Lower lobe of right lung (tissue), 2 donors: ENCODE data around the gene CUBN. TPM values are rescaled to one million over a fixed set of nuclear protein-coding genes. Genes with fewer than 3 reads are reported as not detected.
A peak's percentile ranks its signal among the peaks of the same experiment; 100 is the strongest.

Experiments used
- ATAC-seq, 2 donors: fragments of 200-7000 bp; cut with Tn5 transposase; one replicate each; pipeline ENCODE4 v1.9.1; 2020 to 2022; ENCODE audit warnings: mild to moderate bottlenecking in 2 of 2, moderate library complexity in 2 of 2
- DNase-seq: peaks from one replicate; pipeline ENCODE4 v3.0.0-alpha.2; 2020
- H3K27ac ChIP-seq: fragments of 200-600 bp; one replicate; pipeline ENCODE4 v1.8.0; 2022
- H3K27me3 ChIP-seq: fragments of 200-600 bp; one replicate; pipeline ENCODE4 v1.8.0; 2022; ENCODE audit warnings: low read depth
- H3K36me3 ChIP-seq: fragments of 200-600 bp; one replicate; pipeline ENCODE4 v1.8.0; 2022; ENCODE audit warnings: mild to moderate bottlenecking
- H3K4me1 ChIP-seq: fragments of 200-600 bp; one replicate; pipeline ENCODE4 v1.8.0; 2022
- H3K4me3 ChIP-seq: fragments of 200-600 bp; one replicate; pipeline ENCODE4 v1.8.0; 2022; ENCODE audit warnings: mild to moderate bottlenecking
- H3K9me3 ChIP-seq: fragments of 200-600 bp; one replicate; pipeline ENCODE4 v1.8.0; 2022
- CTCF ChIP-seq: fragments of 200-600 bp; IDR thresholded peaks from one replicate; pipeline ENCODE4 v1.8.0; 2022; ENCODE audit warnings: antibody characterized with exemption, mild to moderate bottlenecking
- intact Hi-C: fragments of 100-400 bp; cut with DNase I; formaldehyde crosslinking; loops from one replicate; pipeline ENCODE4 v1.11.0; 2022
- total RNA-seq: library from RNA; stranded (reverse); fragmentation: NEBNext Ultra II Directional; extraction: Animal tissue kit (Norgen Biotek cat#: 25700); gene quantifications from one replicate; pipeline ENCODE4 v1.2.1, GENCODE V29; 2021
- donor health status: DM: no; HTN: yes; CAD: no; lungs with severe emphysema.

CUBN gene
- total RNA-seq, 1 donor from 2014 or later: 2.2 TPM

GRCh38 chr10:17064435-17064834 is 65.2 kb downstream of the CUBN start:
- TF ChIP-seq CTCF: no peak
- H3K4me1 ChIP-seq: no peaks in the 10 kb centered on the region
- no peak for DNase-seq
- ATAC-seq: no peak
- H3K36me3 ChIP-seq: no peaks in the 10 kb centered on the region
- H3K27ac ChIP-seq: no peak overlapping the region
- no peaks in the 10 kb centered on the region for H3K9me3 ChIP-seq
- no peak overlapping the region for H3K4me3 ChIP-seq
- no peaks in the 10 kb centered on the region for H3K27me3 ChIP-seq
- intact Hi-C loops: no loop called here

- Histone ChIP-seq H3K36me3 (no peaks in the 10 kb centered on the region), H3K4me1 (no peaks in the 10 kb centered on the region), H3K27ac (peak overlapping the region; percentile 28), H3K9me3 (no peaks in the 10 kb centered on the region), H3K4me3 (no peak overlapping the region), H3K27me3 (no peaks in the 10 kb centered on the region)
- no peak for TF ChIP-seq CTCF
- ATAC-seq (peak; percentile 59 to 61), DNase-seq (no peak)
- intact Hi-C loops: no loop called here
Observed at GRCh38 chr10:17062955-17063484, 66.6 kb downstream of the CUBN start.

GRCh38 chr10:17062493-17062892 is 67.1 kb downstream of the CUBN start:
- DNase-seq: no peak

GRCh38 chr10:17062009-17062408 is 67.6 kb downstream of the CUBN start:
- no peaks in the 10 kb centered on the region for H3K9me3 ChIP-seq
- peak in 1 of 2 donors; percentile 33 for ATAC-seq
- no peak overlapping the region for H3K27ac ChIP-seq
- H3K27me3 ChIP-seq: no peaks in the 10 kb centered on the region
- DNase-seq: no peak
- no peak overlapping the region for H3K4me3 ChIP-seq
- TF ChIP-seq CTCF: no peak
- H3K4me1 ChIP-seq: no peaks in the 10 kb centered on the region
- intact Hi-C loops: no loop called here
- no peaks in the 10 kb centered on the region for H3K36me3 ChIP-seq

More at GRCh38 chr10:17062493-17062892, 67.1 kb downstream of the CUBN start:
- Histone ChIP-seq H3K4me1 (no peaks in the 10 kb centered on the region), H3K9me3 (no peaks in the 10 kb centered on the region), H3K4me3 (no peak overlapping the region), H3K27me3 (no peaks in the 10 kb centered on the region), H3K27ac (peak overlapping the region; percentile 28), H3K36me3 (no peaks in the 10 kb centered on the region)
- no peak for TF ChIP-seq CTCF
- ATAC-seq: no peak
- intact Hi-C loops: no loop called here

- ATAC-seq: no peak
- no peaks in the 10 kb centered on the region for H3K27me3 ChIP-seq
- no peak overlapping the region for H3K4me3 ChIP-seq
- H3K36me3 ChIP-seq: no peaks in the 10 kb centered on the region
- intact Hi-C loops: no loop called here
- H3K27ac ChIP-seq: no peak overlapping the region
- no peaks in the 10 kb centered on the region for H3K9me3 ChIP-seq
- no peak for TF ChIP-seq CTCF
- DNase-seq: no peak
- no peaks in the 10 kb centered on the region for H3K4me1 ChIP-seq
Observed at GRCh38 chr10:17061418-17061817, 68.2 kb downstream of the CUBN start.
